ENCODE measurements around the gene TMTC2.

The TMTC2 gene

DNA sequence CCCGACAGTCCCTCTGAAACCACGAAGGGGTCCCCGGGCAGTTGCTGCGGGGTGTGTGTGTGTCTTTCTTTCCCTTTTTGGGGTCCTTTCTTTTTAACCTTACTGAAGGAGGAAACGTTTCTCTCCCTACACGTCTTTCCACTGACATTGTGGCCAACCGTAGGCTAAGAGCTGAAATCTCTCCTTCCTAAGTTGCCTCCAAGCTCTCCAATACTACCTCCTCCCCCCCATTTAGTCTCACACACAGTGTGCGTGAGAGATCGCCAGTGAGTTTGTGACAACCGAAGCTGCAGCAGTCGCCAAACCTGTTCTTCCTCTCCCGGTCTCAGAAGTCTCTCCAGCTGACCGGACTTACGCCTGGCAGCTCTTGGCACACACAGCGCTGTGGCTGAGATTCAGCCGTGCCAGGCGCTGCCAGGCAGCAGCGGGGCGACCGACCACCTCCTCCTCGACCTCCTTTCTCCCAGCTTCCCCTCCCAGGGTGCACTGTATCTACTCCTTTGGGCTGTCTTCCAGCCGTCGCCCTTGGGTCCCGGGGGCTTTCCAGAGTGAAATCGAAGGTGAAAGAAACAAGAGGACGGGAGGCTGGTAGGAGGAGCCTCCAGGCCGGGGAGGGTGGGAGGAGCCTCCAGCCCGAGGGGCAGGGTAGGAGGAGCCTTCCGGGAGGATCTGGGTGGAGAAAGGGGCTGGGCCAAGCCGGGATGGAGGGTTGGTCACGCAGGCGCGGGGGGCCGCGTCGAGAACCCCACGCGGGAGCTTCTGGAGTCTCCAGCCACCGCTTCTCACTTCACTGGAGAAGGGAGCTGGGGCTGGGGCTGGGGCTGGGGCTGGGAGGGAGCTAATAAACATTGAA, at the start of gene TMTC2:
TSS of gene TMTC2 (plus strand) at position 739 of the 853 bp plus-strand sequence.
- peak within 1 kb of the TSS; percentile 81 for H3K27ac ChIP-seq
- ChIA-PET CTCF (interaction anchor here (0.5 to 1.2 kb wide), 9 partner anchors 9 to 1110 kb away, joined by 3 to 8 read pairs (median 3); no protein-coding TSS in a partner anchor), POLR2A (ENCODE audit: low non-redundant PET) (no interaction called here)
- TF ChIP-seq, protein P1, sequence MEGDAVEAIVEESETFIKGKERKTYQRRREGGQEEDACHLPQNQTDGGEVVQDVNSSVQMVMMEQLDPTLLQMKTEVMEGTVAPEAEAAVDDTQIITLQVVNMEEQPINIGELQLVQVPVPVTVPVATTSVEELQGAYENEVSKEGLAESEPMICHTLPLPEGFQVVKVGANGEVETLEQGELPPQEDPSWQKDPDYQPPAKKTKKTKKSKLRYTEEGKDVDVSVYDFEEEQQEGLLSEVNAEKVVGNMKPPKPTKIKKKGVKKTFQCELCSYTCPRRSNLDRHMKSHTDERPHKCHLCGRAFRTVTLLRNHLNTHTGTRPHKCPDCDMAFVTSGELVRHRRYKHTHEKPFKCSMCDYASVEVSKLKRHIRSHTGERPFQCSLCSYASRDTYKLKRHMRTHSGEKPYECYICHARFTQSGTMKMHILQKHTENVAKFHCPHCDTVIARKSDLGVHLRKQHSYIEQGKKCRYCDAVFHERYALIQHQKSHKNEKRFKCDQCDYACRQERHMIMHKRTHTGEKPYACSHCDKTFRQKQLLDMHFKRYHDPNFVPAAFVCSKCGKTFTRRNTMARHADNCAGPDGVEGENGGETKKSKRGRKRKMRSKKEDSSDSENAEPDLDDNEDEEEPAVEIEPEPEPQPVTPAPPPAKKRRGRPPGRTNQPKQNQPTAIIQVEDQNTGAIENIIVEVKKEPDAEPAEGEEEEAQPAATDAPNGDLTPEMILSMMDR (conservative IDR thresholded peaks at IDR 0.05; ENCODE audit: low read depth), result no peak
- peak; percentile 99 for DNase-seq (ENCODE audit: low spot score)

DNA sequence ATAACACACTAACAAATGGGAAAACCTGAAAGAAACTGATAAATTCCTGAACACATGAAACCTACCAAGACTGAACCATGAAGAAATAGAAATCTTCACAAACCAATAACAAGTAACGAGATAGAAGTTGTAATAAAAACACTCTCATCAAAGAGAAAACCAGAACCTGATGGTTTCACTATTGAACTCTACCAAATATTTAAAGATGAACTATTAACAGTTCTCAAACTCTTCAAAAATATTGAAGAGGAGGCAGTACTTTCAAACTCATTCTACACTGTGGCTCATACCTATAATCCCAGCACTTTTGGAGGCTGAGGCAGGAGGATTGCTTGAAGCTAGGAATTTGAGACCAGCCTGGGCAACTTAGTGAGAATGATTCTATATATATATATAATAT, 48.4 kb upstream of the TMTC2 start:
- no peak for DNase-seq (ENCODE audit: low spot score)
- ChIA-PET CTCF (no interaction called here), POLR2A (ENCODE audit: low non-redundant PET) (no interaction called here)
- no peak overlapping the region for H3K27ac ChIP-seq
- TF ChIP-seq, protein P1 (conservative IDR thresholded peaks at IDR 0.05; ENCODE audit: low read depth), result no peak

GRCh38 chr12:82644896-82645295, 41.8 kb upstream of the TMTC2 start:
- no peak for DNase-seq (ENCODE audit: low spot score)
- TF ChIP-seq, protein P1 (conservative IDR thresholded peaks at IDR 0.05; ENCODE audit: low read depth), result no peak
- CTCF ChIA-PET, result interaction anchor here (0.6 to 0.8 kb wide), 2 partner anchors 40 to 972 kb away, joined by 3 to 7 read pairs; no protein-coding TSS in a partner anchor
- POLR2A ChIA-PET (ENCODE audit: low non-redundant PET), result no interaction called here
- H3K27ac ChIP-seq, result no peak overlapping the region

GRCh38 chr12:82645414-82645813, 41.3 kb upstream of the TMTC2 start:
- ChIA-PET CTCF (interaction anchor here (0.6 kb wide), 1 partner anchor 973 kb away, joined by 7 read pairs; no protein-coding TSS in a partner anchor), POLR2A (ENCODE audit: low non-redundant PET) (no interaction called here)
- TF ChIP-seq, protein P1 (conservative IDR thresholded peaks at IDR 0.05; ENCODE audit: low read depth), result no peak
- H3K27ac ChIP-seq, result no peak overlapping the region
- peak; percentile 23 for DNase-seq (ENCODE audit: low spot score)

DNA sequence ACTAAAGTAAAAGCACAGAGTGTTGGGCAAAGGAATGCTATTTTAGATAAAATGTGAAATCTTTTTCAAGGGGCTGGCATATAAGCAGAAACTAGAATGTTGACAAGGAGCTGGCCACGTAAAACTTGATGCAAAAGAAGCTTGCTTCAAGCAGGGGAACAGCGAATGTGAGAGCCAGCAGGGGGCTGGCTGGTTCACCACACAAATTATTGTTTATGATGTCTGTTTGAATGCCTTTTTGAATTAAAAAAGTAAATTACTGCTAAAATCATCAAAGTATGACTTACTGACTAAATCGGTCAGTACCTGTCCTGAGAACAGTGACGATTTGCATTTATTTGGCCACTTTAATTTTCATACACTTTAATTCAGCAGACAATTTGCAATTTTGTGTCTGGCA, 38.9 kb upstream of the TMTC2 start:
- H3K27ac ChIP-seq, result no peak overlapping the region
- ChIA-PET POLR2A (ENCODE audit: low non-redundant PET) (no interaction called here), CTCF (no interaction called here)

DNA sequence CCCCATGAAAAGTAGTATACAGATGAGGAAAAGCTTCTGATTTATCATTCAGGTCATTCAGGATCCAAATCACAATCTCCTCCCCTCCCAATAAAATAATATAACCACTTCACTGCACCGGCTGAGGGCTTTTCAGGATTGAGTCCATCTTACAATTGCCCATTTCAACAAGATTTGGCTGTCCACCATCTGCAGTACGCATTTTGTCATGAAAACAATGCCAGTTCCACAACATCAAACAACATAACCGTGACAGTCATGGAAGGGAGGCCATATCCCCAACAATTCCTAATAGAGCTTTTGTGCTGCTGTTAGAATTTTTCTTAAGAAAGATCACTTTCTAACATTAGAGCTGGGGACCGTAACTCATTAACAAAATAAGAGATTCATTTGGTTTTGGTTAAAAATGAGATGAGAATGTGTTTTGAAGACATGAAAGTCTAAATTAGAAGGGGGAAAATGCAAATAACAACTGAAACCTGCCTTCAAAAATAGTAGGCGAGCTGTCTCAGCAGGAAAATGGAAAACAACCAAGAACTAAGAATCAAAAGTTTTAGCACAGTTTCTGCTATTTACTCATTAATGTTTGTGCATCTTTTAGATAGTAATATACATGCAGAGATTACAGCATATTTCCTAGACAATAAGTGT, 38.3 kb upstream of the TMTC2 start:
- no peak overlapping the region for H3K27ac ChIP-seq
- ChIA-PET POLR2A (ENCODE audit: low non-redundant PET) (no interaction called here), CTCF (no interaction called here)
- DNase-seq (ENCODE audit: low spot score), result no peak
- TF ChIP-seq, protein P1 (conservative IDR thresholded peaks at IDR 0.05; ENCODE audit: low read depth), result no peak

More for the DNA sequence above, 38.9 kb upstream of the TMTC2 start:
- DNase-seq (ENCODE audit: low spot score), result no peak
- TF ChIP-seq, protein P1 (conservative IDR thresholded peaks at IDR 0.05; ENCODE audit: low read depth), result no peak

Measured in RWPE1 (cell line).